Measurements from ENCODE around the gene VWC2L.

The VWC2L gene

DNA sequence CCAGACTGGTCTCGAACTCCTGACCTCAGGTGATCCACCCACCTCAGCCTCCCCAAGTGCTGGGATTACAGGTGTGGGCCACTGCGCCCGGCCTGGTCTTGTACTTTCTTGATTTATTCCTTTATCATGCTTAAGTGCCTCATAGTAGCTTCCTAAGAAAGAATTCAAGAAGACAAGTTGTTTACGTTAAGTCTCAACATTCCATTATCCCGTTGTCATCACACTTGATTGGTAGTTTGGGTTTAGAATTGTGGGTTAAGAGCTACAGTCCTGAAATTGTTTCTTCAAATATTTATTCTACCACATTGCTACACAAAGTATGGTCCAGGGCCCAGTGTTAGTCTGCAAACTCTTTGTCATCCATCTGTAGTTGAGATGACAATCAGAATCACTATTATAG, 194.0 kb downstream of the VWC2L start:
- DNase-seq, result no peak

- no peak for DNase-seq
Observed at GRCh38 chr2:214607051-214607450, 196.2 kb downstream of the VWC2L start.

DNA sequence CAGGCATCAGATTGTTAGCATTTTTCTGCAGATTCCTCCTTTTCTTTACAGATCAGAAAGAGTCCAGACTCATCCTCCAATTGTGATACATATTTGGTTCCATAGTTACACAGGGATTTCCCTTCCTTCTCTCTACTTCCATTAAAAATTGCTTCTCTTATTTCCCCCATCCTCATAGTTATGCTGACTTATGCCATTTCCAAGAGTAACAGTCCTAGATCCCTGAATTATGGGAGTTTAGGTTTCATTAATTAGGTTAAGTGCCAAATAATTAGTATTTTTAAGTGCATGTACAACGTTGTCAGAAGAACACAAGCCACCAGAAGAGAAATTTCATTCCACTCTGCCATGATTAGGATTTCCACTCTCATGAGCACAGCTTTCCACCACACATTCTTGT, 200.2 kb downstream of the VWC2L start:
- no peak for DNase-seq

- DNase-seq, result no peak
Observed at GRCh38 chr2:214624166-214624760, 213.4 kb downstream of the VWC2L start.

DNA sequence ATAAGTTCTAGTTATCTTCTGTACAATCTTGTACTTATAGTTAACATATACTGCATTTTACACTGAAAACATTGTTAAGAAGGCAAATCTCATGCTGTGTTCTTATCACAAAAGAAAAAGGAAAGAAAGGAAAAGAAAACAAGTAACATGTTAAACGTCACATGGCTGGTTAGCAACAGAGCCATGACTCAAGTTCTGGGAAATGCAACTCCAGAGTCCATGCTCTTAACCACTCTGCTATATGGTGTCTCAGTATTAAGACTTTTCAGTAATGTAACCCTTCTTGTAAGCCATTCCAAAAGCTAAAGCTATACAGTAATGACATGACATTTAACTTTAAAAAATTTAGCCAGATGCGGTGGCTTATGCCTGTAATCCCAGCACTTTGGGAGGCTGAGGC, 217.2 kb downstream of the VWC2L start:
- no peak for DNase-seq
